Sigmoid colon (tissue), 7 donors: ENCODE results near the gene TMEM219. TPM values are rescaled to one million over a fixed set of nuclear protein-coding genes. Genes with fewer than 3 reads are reported as not detected.
"Not testable (repeated sequence)": the region's sequence is repeated elsewhere in the genome, so short reads cannot be mapped to it uniquely, and the experiment has no call there.

Source experiments
- DNase-seq: peaks from one replicate; pipeline ENCODE4 v3.0.0-alpha.2; 2019
- H3K27ac ChIP-seq, 4 donors: fragments of 200-600 bp; sonication (generic); one replicate each; pipeline ENCODE4 v1.5.1; 2016 to 2019; ENCODE audit warnings: mild to moderate bottlenecking in 1 of 4
- H3K27me3 ChIP-seq, 3 donors: fragments of 200-600 bp; sonication (generic); one replicate each; pipeline ENCODE4 v1.5.1; 2019; ENCODE audit warnings: mild to moderate bottlenecking in 1 of 3
- H3K36me3 ChIP-seq, 4 donors: fragments of 200-600 bp; sonication (generic); one replicate each; pipeline ENCODE4 v1.5.1; 2016 to 2019
- H3K4me1 ChIP-seq, 4 donors: fragments of 200-600 bp; sonication (generic); one replicate each; pipeline ENCODE4 v1.5.1; 2017 to 2019
- H3K4me3 ChIP-seq, 4 donors: fragments of 200-600 bp; sonication (generic); one replicate each; pipeline ENCODE4 v1.5.1; 2017 to 2019; ENCODE audit warnings: mild to moderate bottlenecking in 2 of 4, moderate library complexity in 1 of 4
- H3K9me3 ChIP-seq, 4 donors: fragments of 200-600 bp in 3 of 4; sonication (generic) in 3 of 4; one replicate each; pipeline versions ENCODE4 v1.5.1 to v1.6.1; 2013 to 2019
- CTCF ChIP-seq, 4 experiments: fragments of 450-650 bp in 3 of 4; fragments of 200-600 bp in 1 of 4; IDR thresholded peaks; one replicate each; pipeline ENCODE4 v1.5.1; 2016 to 2019; ENCODE audit warnings: antibody characterized with exemption in 4 of 4, mild to moderate bottlenecking in 3 of 4, moderate library complexity in 2 of 4
- EP300 ChIP-seq, 4 donors: sonication (generic); formaldehyde crosslinking; IDR thresholded peaks; one replicate each; pipeline ENCODE4 v1.6.1; 2017; ENCODE audit warnings: antibody characterized with exemption in 4 of 4
- POLR2A ChIP-seq, 2 donors: fragments of 450-650 bp; IDR thresholded peaks; one replicate each; pipeline ENCODE4 v1.6.1; 2016; ENCODE audit warnings: antibody characterized with exemption in 2 of 2, mild to moderate bottlenecking in 2 of 2, moderate library complexity in 2 of 2
- POLR2AphosphoS5 ChIP-seq, 4 donors: sonication (generic); formaldehyde crosslinking; IDR thresholded peaks; one replicate each; pipeline ENCODE4 v1.6.1; 2017; ENCODE audit warnings: antibody characterized with exemption in 4 of 4
- WGBS, 2 donors: extraction: QIAGEN DNeasy Blood & Tissue Kit; methylation state at CpG; one replicate each; pipeline ENCODE4 v1.1.7; 2013; 5-methylcytosine and 5-hydroxymethylcytosine counted together
- intact Hi-C: fragments of 100-400 bp; cut with DNase I; formaldehyde crosslinking; loops from one replicate; pipeline ENCODE4 v1.15.1; 2023
- polyA plus RNA-seq, 3 donors: library from polyadenylated mRNA; stranded (reverse); fragments of 200-250 nt; gene quantifications; one replicate each; pipeline ENCODE4 v1.2.3, GENCODE V29; 2013
- total RNA-seq, 4 donors: library from RNA; depleted of rRNA; stranded (reverse); fragments of >200 nt; gene quantifications; one replicate each; pipeline ENCODE4 v1.1.0, GENCODE V29; 2016
- donor health status: healthy with polysubstance abuse.
- donor health status: Bipolar disorder and iron deficiency.
- donor health status: healthy.

Gene TMEM219
- total and polyA plus RNA-seq, 7 donors, result 103 to 314 (median 136) TPM

- Histone ChIP-seq H3K9me3 (no peaks in the 10 kb centered on the region), H3K36me3 (peaks cover 0 to 29% (median 11%) of the 10 kb centered on the region in 4 donors), H3K27me3 (no peaks in the 10 kb centered on the region), H3K4me3 (peak overlapping the region; percentile 66 to 99 (median 92)), H3K27ac (peak overlapping the region in 3 of 4 donors; percentile 85 to 87 (median 86)), H3K4me1 (peaks cover 0 to 27% (median 22%) of the 10 kb centered on the region in 4 donors)
- intact Hi-C loops, result loop anchor here (2.0 to 5.0 kb wide), 2 partner anchors 24 to 72 kb away; partner anchors contain the start of genes ASPHD1, HIRIP3 and INO80E
- no peak for DNase-seq
- WGBS, 2 donors, result 2 to 9% methylated on average over 9 of the region's 9 CpGs
- TF ChIP-seq POLR2AphosphoS5 (IDR thresholded peaks at IDR 0.05), result no peak
- TF ChIP-seq CTCF (IDR thresholded peaks at IDR 0.05), result no peak
- TF ChIP-seq EP300 (IDR thresholded peaks at IDR 0.05), result no peak
- TF ChIP-seq POLR2A (IDR thresholded peaks at IDR 0.05), result no peak
Observed at GRCh38 chr16:29925105-29925756, 36.6 kb upstream of the TMEM219 start.

DNA sequence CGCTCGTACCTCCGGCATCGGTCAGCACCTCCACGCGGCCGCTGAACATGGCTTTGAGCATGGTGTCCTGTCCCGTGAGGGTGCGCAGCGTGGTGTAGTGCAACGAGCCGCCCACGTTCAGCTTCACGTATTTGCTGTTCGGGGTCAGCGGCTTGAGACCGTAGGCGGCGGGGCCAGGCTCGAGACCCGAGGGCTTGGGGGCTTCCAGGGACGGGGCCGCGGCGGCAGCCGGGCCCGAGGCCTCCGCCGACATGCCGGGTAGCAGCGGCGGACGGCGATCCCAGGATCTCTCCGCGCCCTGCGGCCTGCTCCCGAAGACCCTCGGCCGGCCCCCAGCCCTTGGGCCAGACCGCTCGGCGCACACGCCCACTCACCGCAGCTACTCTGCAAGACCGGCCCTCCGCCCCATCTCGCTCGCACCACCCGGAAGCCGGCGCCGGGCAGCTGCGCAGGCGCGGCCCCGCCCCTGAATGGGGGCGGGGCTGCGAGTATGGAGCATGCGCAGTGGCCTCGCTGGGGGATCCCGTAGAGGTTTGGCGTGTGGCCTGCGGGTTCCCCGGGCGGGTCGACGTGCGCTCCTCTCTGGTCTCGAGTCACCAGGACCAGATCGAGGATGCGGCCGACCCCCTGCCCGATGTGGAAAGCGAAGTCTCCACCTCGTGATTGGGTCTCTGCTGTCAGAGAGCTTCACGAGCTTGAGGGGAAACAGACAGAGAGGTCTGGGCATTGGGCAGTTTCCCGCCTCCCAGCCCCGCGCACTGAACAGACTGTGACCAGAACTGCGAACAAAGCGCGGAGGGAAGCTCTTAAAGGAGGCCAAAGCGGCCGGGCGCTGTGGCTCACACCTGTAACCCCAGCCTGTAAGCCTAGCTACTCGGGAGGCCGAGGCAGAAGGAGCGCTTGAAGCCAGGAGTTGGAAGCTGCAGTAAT, 35.8 kb upstream of the TMEM219 start, which contains the start of gene KCTD13:
TSS of gene KCTD13 (minus strand) at position 446 of the 930 bp plus-strand sequence. CDS start at position 253, 193 bp downstream.
- DNase-seq, result peak; percentile 91
- intact Hi-C loops, result loop anchor here (2.0 to 5.0 kb wide), 3 partner anchors 25 to 71 kb away; partner anchors contain the start of genes ASPHD1, HIRIP3 and INO80E
- Histone ChIP-seq H3K4me1 (peaks cover 0 to 27% (median 22%) of the 10 kb centered on the region in 4 donors), H3K4me3 (peak within 1 kb of the TSS; percentile 66 to 99 (median 92)), H3K27me3 (no peaks in the 10 kb centered on the region), H3K27ac (peak within 1 kb of the TSS; percentile 85 to 91 (median 86)), H3K36me3 (peaks cover 0 to 21% (median 8%) of the 10 kb centered on the region in 4 donors), H3K9me3 (no peaks in the 10 kb centered on the region)
- 0 to 1% methylated on average over 89 of the region's 89 CpGs for WGBS, 2 donors
- TF ChIP-seq EP300 (IDR thresholded peaks at IDR 0.05), result no peak
- peak; percentile 91 to 98 (median 94) for TF ChIP-seq POLR2AphosphoS5 (IDR thresholded peaks at IDR 0.05)
- peak; percentile 81 to 94 for TF ChIP-seq POLR2A (IDR thresholded peaks at IDR 0.05)

DNA sequence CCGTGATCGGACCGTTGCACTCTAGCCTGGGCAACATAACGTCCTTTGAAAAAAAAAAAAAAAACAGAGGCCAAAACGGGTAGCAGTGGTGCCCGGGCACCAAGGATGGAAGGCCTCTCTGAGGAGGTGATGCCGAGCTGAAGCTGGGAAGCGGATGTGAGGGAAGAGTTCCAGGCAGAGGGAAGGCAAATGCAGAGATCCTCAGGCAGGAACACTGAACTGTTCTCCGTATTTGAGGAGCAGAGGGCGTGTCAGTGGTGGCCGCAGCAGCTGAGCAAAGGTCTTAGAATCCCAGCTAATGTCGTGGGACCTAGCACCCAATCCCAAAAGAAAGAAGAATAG, 35.2 kb upstream of the TMEM219 start:
- Histone ChIP-seq H3K9me3 (no peaks in the 10 kb centered on the region), H3K36me3 (peaks cover 0 to 14% (median 6%) of the 10 kb centered on the region in 4 donors), H3K4me1 (peaks cover 0 to 27% (median 22%) of the 10 kb centered on the region in 4 donors), H3K27ac (peak overlapping the region; percentile 85 to 91 (median 86)), H3K4me3 (peak overlapping the region; percentile 66 to 99 (median 92)), H3K27me3 (no peaks in the 10 kb centered on the region)
- intact Hi-C loops, result loop anchor here (2.0 to 5.0 kb wide), 2 partner anchors 34 to 71 kb away; partner anchors contain the start of genes HIRIP3 and INO80E
- TF ChIP-seq EP300 (IDR thresholded peaks at IDR 0.05) (no peak), CTCF (IDR thresholded peaks at IDR 0.05) (no peak), POLR2A (IDR thresholded peaks at IDR 0.05) (no peak), POLR2AphosphoS5 (IDR thresholded peaks at IDR 0.05) (no peak)
- 2 to 11% methylated on average over 12 of the region's 12 CpGs for WGBS, 2 donors
- DNase-seq, result peak; percentile 73

GRCh38 chr16:29927070-29927905, 34.6 kb upstream of the TMEM219 start:
- Histone ChIP-seq H3K27me3 (no peaks in the 10 kb centered on the region), H3K27ac (peak overlapping the region; percentile 85 to 91 (median 86)), H3K4me1 (peaks cover 0 to 27% (median 22%) of the 10 kb centered on the region in 4 donors), H3K36me3 (peaks cover 0 to 8% (median 6%) of the 10 kb centered on the region in 4 donors), H3K4me3 (peak overlapping the region in 3 of 4 donors; percentile 87 to 99 (median 98)), H3K9me3 (no peaks in the 10 kb centered on the region)
- no peak for DNase-seq
- intact Hi-C loops, result loop anchor here (2.0 to 5.0 kb wide), 2 partner anchors 34 to 70 kb away; partner anchors contain the start of genes HIRIP3 and INO80E
- 38 to 71% methylated on average over 12 of the region's 12 CpGs for WGBS, 2 donors
- TF ChIP-seq CTCF (IDR thresholded peaks at IDR 0.05), result no peak
- no peak for TF ChIP-seq POLR2A (IDR thresholded peaks at IDR 0.05)
- no peak for TF ChIP-seq EP300 (IDR thresholded peaks at IDR 0.05)
- TF ChIP-seq POLR2AphosphoS5 (IDR thresholded peaks at IDR 0.05), result no peak

DNA sequence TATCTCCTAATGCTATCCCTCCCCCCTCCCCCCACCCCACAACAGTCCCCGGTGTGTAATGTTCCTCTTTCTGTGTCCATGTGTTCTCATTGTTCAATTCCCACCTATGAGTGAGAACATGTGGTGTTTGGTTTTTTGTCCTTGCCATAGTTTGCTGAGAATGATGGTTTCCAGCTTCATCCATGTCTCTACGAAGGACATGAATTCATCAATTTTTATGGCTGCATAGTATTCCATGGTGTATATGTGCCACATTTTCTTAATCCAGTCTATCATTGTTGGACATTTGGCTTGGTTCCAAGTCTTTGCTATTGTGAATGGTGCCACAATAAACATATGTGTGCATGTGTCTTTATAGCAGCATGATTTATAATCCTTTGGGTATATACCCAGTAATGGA, 30.1 kb upstream of the TMEM219 start:
- DNase-seq, H3K36me3 ChIP-seq, H3K4me1 ChIP-seq, H3K9me3 ChIP-seq, H3K27me3 ChIP-seq, H3K27ac ChIP-seq, H3K4me3 ChIP-seq, intact Hi-C loops: not testable (repeated sequence)
- 93 to 94% methylated on average over 2 of the region's 2 CpGs for WGBS, 2 donors
